ENCODE results near the gene FMN1.

- no peak for TF ChIP-seq CTCF (IDR thresholded peaks at IDR 0.05)
- no peak for TF ChIP-seq POLR2A (IDR thresholded peaks at IDR 0.05)
These were observed 186.1 kb downstream of the FMN1 start for GRCh38 chr15:33008284-33008995.

Data from esophagus squamous epithelium (tissue), 4 donors.